Fibroblast of gingiva (primary cell): ENCODE results near the gene STK32A.

Experiments used
- DNase-seq: peaks from one replicate; pipeline ENCODE4 v3.0.0-alpha.2; 2011; ENCODE audit warnings: low read depth

The STK32A gene

DNA sequence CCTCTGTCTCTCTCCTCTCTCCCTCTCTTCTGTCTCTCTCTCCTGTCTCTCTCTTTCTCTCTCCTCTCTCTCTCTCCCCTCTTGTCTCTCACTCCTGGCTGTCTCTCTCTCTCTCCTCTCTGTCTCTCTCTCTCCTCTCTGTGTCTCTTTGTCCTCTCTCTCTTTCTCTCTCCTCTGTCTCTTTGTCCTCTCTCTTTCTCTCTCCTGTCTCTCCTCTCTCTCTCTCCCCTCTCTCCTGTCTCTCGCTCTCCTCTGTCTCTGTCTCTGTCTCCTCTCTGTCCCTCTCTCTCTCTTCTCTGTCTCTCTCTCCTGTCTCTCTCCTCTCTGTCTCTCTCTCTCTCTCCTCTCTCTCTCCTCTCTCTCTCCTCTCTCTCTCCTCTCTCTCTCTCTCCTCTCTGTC lies 25.0 kb downstream of the STK32A start:
- DNase-seq, result no peak

DNA sequence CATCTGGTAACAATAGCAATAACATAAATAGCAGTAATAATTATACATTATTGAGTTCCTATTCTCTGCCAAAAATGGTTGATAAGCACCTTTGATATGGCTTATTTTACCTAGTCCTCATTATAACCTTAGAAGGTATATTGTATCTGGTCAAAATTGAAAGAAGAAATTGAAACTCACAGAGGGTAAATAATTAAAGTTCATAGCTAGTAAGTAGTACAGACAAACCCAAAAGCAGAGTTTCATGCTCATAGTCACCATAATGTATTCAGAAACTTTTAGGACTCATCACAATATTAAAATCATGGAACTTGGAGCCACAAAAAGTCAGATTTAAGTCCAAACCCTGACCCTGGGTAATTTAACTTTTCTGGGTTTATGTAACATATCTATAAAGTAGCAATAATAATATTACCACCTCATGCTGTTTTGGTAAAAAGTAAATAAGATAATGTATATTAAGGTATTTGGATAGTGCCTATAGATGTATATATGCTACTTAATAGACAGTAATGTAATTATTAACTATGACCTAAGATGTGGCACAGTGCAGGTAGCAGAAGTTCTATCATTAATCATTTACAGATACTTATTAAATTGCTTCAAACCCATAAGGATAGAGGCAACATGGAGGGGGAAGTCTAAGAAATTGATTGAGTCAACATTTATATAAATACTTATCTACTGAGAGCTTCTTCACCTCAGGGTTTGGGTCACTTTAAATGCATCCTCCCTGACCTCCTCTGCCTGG lies 32.4 kb downstream of the STK32A start:
- no peak for DNase-seq

DNA sequence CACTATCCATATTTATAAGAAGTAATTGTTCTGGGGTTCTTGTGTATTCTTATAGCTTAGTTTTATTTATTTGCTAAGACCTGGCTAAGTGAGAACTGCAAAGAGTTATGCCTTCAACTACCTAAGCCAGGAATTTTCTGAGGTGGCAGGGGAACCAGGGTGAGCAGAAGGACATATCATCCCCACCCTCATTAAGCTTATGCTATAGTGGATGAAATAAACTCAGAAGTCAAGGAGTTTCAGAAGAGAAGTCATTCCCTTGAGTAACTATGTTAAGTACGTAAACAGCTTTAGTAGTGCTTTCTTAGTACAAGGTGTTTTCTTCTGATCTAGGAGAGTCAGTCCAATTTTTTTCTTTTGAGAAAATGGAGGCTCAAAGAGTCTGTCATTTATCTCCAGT lies 41.7 kb downstream of the STK32A start:
- DNase-seq, result no peak

DNA sequence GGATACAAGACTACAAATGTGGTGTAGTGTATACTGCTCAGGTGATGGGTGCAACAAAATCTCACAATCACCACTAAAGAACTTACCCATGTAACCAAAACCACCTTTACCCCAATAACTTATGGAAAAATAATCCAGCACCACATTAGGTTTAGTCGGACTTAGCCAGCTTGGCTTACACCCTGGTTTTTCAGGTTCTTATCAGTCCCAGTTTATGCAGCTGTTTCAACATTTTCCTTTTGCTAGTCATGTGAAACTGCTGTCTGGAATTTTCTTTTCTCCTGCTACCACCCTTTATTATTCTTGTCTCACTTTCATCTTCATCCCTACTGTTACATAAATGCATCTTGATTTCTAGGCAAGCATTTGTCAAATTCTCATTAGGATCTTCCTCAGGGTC lies 51.5 kb downstream of the STK32A start:
- no peak for DNase-seq

DNA sequence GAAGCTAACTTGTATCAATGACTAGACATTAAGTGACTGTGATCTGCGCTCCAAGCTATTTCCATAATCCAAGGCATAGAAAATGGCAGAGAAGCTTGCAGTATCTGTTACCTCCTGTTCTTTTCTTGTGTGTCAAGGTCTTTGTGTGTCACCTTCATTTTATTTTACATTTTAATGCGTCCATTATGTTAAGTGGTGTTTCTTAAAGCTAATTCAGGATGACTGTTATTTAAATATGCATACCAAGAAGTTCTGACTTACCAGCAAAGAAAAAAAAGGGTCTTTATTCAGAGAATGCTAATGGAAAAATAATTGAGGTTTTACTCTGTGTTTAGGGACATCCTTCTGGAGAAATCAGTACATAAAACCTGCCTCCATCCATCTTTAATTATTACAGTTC lies 52.3 kb downstream of the STK32A start:
- DNase-seq, result no peak

DNA sequence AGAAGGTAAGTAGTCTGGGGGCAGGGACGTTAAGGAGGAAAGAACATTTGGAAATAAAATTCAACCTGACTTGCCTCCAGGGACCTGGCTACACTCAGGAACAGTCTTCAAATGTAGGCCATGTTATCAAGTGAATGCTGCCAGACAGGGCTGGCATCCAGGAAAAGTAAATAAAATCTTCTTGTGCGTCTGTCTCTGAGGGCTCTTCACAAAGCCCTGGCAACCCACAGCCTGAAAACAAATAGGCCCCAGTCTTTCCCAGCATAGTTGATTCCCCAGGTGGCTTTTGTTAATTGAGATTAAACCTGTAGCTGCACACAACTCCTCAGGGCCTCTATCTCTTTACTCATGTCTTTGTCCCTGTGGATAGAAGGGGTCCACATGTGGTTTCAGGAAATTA lies 55.4 kb downstream of the STK32A start:
- no peak for DNase-seq

DNA sequence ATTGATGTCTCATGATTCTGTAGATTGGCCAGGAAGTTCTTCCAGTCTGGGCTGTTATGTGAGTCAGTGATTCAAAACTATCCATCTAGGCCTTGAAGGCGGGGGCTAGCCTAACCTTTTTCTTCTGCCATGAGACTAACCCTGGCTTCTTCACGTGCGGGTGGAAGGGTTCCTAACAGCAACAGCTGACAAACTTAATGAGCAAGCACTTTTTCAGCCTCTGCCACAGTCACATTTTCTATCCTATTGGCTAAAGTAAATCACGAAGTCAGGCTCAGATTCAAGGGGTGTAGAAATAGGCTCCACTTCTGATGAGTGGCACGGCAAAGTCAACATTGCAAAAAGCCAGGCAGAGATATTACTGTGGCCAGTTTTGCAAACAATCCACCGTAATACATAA lies 68.4 kb downstream of the STK32A start:
- peak; percentile 19 for DNase-seq

DNA sequence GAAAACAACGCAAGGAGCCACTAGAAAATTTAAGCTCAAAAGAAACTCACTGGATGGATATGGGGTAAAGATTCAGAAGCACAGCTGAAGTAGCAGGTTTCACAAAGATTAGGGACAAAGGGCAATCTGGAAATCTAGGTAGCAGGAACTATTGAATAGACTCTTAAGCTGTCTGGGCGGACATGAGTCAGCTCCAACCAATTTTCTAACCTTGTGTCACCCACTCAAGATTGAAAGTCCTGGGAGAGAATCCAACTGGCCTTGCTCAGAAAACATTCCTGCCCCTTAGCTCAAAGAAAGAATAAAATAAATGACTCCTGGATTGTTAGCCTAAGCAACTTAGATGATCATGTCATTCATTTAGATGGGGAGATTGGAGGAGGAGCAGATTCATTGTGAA lies 69.2 kb downstream of the STK32A start:
- DNase-seq, result peak; percentile 62

DNA sequence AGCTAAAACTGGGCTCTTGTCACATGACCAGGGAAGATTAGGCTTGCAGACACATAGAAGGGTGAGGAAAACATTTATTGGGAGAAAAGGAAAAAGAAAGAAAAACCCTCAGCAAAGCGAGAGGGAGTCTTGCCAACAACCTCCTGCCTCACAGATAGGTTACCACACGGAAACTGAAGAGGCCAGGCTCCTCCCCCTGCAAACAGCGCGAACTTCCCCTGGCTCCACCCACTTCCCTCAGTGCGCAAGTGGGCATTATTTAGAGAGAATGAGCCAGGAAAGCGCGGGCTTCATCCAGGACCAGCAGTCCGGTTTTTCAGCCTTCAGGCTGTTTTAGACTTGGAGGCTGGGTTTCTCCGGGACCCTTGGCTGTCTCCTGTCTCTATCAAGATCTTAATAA lies 70.3 kb downstream of the STK32A start:
- DNase-seq, result no peak

DNA sequence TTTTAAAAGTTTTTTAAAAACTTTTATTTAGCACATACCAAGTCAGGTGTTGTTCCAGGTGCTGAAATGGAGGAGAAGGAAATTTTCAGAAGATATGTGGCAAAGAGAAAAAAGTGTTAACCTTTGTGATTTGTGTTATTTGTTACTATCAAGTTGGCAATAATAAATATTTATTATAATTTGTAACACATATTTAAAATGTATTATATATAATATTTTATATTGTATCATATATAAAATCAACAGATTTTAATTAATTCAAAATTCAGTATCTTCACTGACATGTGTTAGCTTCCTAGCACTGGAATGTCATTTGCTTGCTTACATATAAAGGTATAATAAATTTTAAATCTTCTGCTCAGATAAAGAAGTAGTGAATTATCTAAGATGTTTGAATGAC lies 71.5 kb downstream of the STK32A start:
- no peak for DNase-seq

DNA sequence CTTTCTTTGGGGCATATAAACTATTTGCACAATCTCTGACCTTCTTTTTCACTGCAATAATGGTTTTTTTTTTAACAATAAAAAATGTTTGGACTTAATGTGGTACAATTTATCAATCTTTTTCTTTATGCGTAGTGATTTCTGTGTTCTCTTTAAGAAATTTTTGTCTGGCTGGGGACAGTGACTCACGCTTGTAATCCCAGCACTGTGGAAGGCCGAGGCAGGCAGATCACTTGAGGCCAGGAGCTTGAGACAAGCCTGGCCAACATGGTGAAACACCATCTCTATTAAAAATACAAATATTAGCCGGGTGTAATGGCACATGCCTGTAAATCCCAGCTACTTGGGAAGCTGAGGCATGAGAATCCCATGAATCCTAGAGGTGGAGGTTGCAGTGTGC lies 72.3 kb downstream of the STK32A start:
- peak; percentile 40 for DNase-seq

DNA sequence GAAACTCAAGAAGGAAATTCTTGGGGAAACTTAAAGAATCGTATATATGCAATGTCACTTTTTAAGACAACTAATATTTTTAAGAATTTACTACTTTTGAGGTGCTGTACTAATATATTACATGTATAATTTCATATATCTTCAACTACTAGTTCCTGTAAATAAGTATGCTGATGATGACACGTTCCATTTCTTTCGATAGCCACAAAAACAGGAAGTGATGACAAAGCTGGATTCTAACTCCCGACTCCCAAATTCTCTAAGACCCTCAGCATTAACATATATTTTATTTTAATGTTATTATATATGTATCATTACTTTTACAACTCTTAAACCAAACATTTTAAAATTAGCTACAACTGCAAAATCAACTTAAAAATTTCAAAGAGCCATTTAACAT lies 74.8 kb downstream of the STK32A start:
- DNase-seq, result no peak

DNA sequence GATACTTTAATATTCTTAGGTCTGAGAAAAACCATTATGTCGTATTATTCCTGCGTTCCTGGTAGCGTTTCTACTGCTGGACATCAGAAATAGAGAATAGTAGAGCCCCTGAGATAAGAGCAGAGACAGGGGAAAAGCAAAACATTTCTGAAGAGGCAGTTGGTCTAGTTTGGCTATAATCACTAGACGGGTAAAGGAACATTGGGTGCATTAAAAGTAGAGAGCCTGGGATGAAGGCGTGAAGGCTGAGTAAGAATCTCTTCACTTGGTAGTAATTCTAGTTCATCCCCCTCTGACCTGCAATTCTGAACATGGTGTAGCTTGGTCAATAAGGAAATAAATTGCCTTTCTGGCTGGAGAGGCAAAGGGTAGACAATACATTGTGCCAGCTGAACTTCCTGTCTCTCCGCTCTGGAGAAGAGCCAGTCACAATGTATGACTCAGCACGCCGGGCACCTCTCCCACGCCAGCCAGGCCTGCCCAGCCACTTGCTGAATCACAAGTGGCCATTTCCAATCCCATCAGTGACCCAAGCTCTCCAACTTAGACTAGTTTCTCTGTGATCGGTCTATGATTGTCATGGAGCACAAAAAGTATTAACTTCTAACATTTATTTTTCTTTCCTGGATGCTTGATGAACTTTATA lies 75.4 kb downstream of the STK32A start:
- DNase-seq, result peak; percentile 89

DNA sequence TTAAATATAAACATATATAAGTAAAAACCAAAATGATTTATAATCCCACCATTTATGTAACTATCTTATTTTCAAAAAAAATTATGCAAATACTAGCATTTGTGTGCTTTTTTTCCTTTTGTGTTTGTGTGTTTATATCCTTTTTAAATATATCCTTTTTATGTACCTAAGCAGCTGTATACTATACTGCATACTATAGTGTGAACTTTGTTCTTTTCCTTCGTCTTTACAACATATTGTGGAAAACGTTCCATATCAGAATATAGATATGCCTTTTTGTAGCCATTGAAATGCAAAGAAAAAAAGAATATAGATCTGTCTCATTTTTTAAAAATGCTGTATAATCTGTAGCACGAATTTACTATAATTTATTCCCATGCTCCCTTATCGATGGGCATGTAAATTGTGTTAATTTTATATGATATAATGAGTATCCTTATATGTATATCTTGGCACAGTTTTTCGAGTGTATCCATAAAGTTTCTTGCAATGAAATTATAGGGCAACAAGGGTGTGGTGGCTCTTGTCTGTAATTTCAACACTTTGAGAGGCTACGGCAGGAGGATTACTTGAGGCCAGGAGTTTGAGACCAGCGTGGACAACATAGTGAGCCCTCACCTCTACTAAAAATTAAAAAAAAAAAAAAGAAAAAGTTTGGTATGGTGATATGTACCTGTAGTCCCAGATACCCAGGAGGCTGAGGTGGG lies 83.3 kb downstream of the STK32A start:
- DNase-seq, result no peak

DNA sequence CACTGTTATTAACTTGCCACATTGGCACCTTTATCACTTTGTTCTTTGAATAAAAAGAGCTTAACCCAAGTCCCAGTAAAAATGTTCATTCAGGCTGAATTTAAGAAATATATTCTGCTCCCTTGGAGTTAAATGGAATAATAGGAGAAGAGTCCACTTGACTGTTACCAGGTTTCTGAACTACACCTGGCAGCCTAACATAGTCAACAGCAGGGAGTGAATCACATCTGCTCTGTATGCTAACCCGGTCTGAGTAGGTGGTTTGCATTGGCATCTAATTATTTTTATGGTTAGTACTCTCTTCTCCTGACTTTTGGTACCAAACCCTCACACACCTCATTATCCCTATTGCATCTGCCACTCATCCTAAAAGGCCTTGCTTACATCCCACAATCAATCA lies 86.7 kb downstream of the STK32A start:
- no peak for DNase-seq

DNA sequence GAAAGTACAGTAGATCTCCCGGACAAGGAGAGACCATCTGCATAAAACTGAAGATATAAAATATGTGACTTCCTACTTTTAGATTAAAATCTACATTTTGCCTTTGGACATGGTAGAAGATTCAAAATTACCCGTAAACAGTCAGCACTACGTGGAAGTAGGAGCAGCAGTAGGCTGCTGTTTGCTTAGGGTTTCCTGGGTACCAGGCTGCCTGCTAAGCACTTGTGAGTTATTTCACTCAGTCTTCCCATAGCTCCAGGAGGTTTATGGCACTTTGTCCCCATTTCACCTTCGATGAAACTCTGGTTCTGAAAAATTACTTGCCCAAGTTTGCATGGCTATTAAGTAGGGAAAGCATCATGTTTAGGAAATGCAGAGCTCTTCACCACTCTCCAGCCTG lies 92.6 kb downstream of the STK32A start:
- DNase-seq, result no peak

DNA sequence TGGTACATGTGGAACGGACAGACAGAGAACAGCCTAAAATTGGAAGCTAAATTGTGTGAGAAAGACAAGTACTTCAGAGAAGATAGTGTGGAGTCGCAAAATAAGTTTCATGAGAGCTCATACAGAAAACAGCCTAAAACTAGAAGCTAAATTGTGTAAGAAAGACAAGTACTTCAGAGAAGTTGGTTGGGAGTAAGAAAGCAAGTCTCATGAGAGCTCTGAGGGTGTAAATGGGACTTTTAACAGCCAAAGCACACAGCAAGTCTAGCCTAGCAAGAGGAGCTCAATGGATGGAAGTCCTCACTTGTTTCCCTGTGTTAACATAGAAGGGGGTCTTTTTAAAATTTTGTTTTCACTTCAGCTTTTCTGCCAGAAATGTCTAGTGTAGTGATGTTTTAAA lies 93.1 kb downstream of the STK32A start:
- no peak for DNase-seq

DNA sequence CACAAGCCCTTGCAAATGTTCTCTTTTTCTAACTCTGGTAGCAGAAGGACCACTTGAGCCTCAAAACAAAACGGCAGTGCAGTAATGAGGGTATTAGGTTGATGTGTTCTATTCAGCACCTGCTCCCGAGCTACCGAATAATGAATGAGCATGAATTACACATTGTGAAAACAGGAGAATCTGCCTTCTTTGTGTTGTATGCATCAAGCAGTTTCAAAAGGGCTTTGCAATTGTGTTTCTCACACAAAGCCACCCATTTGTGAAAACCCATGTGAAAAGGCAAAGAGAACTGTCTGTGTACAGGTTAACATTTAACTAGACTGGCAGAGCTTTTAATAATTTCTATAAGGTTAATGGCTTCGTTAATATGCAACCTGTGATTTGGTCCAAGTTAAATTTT lies 97.8 kb downstream of the STK32A start:
- DNase-seq, result no peak

DNA sequence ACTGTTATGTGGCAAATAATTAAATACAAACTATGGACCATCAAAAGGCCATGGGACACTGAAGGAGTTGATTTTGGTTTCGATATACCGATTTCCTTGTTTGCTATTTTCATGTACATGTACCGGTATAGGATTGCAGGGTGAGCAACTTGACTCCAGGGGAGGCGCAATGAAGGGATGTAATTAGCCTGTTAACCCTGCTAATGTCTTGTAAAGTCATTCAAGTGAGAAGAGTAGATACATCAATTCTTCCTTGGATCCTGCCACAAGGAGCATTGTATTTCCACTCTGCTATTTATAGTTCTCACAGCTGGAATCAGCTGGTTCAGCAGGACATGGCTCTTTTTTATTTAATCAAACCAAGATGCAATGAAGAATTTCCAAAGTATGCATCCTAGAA lies 102.0 kb downstream of the STK32A start:
- DNase-seq, result peak; percentile 19

DNA sequence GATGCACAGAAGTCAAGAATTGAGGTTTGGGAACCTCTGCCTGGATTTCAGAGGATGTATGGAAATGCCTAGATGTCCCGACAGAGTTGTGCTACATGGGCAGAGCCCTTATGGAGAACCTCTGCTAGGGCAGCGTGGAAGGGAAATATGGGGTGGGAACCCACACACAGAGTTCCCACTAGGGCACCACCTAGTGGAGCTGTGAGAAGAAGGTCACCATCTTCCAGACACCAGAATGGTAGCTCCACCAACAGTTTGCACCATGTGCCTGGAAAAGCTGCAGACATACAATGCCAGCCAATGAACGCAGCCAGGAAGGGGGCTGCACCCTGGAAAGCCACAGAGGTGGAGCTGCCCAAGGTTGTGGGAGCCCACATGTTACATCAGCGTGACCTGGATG lies 104.5 kb downstream of the STK32A start:
- no peak for DNase-seq

DNA sequence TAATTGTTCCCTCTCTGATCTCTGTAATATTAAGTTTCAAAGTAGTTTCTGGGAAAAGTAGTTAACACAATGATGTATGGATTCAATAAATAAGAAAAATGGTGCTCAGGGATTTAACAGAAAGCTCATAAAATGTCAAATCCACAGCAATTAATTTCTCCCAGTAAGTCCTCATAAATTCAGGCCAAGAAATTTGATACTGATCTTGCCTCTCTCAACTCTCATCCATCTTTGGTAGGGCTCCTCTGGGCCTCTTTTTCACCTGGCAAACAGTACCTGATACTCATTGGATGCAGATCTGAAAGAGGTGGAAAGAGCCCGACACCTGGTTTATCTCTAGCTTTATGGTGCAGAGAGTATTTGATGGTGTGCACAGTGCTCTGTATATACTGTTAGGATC lies 106.1 kb downstream of the STK32A start:
- DNase-seq, result no peak

DNA sequence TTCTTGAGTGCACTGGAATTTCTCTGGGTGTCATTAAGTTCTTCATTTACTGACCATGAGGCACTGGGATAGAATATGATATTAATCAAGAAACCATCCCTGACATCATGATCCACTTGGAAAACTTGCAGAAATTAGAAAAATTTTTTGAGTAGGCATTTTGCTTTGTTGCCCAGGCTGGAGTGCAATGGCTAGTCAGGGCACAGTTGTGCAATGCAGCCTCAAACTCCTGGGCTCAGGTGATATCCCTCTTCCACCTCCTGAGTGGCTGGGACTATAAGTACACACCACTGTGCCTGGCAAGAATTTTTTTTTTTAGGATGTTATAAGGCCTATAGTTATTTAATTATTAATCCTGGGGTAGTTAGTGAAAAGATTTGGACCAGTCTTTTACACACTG lies 106.5 kb downstream of the STK32A start:
- DNase-seq, result no peak

DNA sequence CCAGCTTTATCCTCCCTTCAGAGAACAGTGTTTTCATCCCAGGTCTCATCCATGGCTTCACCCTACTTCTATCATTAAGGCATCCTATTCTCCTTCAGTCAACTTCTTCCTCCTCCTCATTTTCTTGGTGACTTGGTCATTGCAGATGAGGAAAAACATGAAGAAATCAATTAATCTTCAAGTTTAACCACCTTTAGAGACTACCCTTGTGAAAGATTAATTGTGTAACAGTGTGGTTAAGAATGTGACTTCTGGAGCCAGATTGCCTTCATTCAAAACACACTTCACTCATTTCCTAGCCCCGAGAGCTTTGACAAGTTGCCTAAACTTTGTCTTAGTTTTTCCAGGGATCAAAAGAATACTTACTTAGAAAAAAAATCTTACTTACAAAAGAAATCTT lies 110.0 kb downstream of the STK32A start:
- no peak for DNase-seq
